CD4-positive, CD25-positive, alpha-beta regulatory T cell (primary cell): ENCODE measurements around the gene HORMAD2. TPM values are rescaled to one million over a fixed set of nuclear protein-coding genes. Genes with fewer than 3 reads are reported as not detected.
"Not testable (repeated sequence)": the region's sequence is repeated elsewhere in the genome, so short reads cannot be mapped to it uniquely, and the experiment has no call there.

Experiments used
- ATAC-seq, 2 donors: fragments of 150-1000 bp; cut with Tn5 transposase; one replicate each; pipeline ENCODE4 v1.10.0; 2021; ENCODE audit warnings: low read depth in 2 of 2, moderate number of reproducible peaks in 2 of 2, moderate library complexity in 1 of 2
- DNase-seq, 3 donors: peaks; one replicate each; pipeline versions ENCODE4 v3.0.0 to v3.0.0-alpha.2; 2012 to 2022; ENCODE audit warnings: mixed read lengths in 1 of 3
- H3K27ac ChIP-seq: one replicate; pipeline ENCODE4 v1.7.0; 2013; ENCODE audit warnings: mild to moderate bottlenecking, low read length; ENCODE audit not compliant: insufficient read depth, poor library complexity, severe bottlenecking
- H3K27me3 ChIP-seq: one replicate; pipeline ENCODE4 v1.7.0; 2013; ENCODE audit warnings: low read length; ENCODE audit not compliant: control insufficient read depth, insufficient read depth
- H3K36me3 ChIP-seq: one replicate; pipeline ENCODE4 v1.7.0; 2013; ENCODE audit warnings: mild to moderate bottlenecking, low read length, moderate library complexity; ENCODE audit not compliant: control insufficient read depth, insufficient read depth
- H3K4me1 ChIP-seq: 2 replicates; pipeline ENCODE4 v1.7.0; 2013; ENCODE audit warnings: mild to moderate bottlenecking, low read length; ENCODE audit not compliant: insufficient read depth, control insufficient read depth, poor library complexity, severe bottlenecking
- H3K4me3 ChIP-seq: one replicate; pipeline ENCODE4 v1.7.0; 2013; ENCODE audit warnings: low read depth, mild to moderate bottlenecking, low read length, moderate library complexity
- H3K9me3 ChIP-seq, 2 experiments: 1 replicate in 1 of 2; 2 replicates in 1 of 2; pipeline ENCODE4 v1.7.0; 2013; ENCODE audit warnings: low read length in 2 of 2, mild to moderate bottlenecking in 1 of 2, moderate library complexity in 1 of 2; ENCODE audit not compliant: control insufficient read depth in 2 of 2
- H3K27ac Mint-ChIP-seq, 3 donors: one replicate each; pipeline ENCODE4 v1.8.0; 2020 to 2022; ENCODE audit warnings: mild to moderate bottlenecking in 3 of 3, mixed read lengths in 3 of 3, moderate library complexity in 2 of 3
- H3K27me3 Mint-ChIP-seq: one replicate; pipeline ENCODE4 v1.8.0; 2022; ENCODE audit warnings: mild to moderate bottlenecking, mixed read lengths
- H3K36me3 Mint-ChIP-seq: one replicate; pipeline ENCODE4 v1.8.0; 2020; ENCODE audit warnings: mixed read lengths
- H3K4me1 Mint-ChIP-seq, 4 donors: one replicate each; pipeline ENCODE4 v1.8.0; 2020 to 2022; ENCODE audit warnings: mixed read lengths in 4 of 4, mild to moderate bottlenecking in 1 of 4
- H3K4me3 Mint-ChIP-seq, 4 donors: one replicate each; pipeline ENCODE4 v1.8.0; 2020 to 2022; ENCODE audit warnings: mild to moderate bottlenecking in 4 of 4, mixed read lengths in 4 of 4, moderate library complexity in 3 of 4
- H3K9me3 Mint-ChIP-seq, 7 donors: one replicate each; pipeline ENCODE4 v1.8.0; 2020 to 2022; ENCODE audit warnings: mixed read lengths in 7 of 7, mild to moderate bottlenecking in 3 of 7, moderate library complexity in 2 of 7
- polyA plus RNA-seq, 4 donors: library from polyadenylated mRNA; unstranded; fragments of 300-500 nt; fragmentation: Illumina TruSeq; gene quantifications; one replicate each; pipeline ENCODE4 v1.2.3, GENCODE V29; 2021
- total RNA-seq: library from RNA; stranded (reverse); gene quantifications from one replicate; pipeline ENCODE4 v1.2.3, GENCODE V29; 2022

Gene HORMAD2
- total and polyA plus RNA-seq, 5 donors from 2014 or later: not detected

DNA sequence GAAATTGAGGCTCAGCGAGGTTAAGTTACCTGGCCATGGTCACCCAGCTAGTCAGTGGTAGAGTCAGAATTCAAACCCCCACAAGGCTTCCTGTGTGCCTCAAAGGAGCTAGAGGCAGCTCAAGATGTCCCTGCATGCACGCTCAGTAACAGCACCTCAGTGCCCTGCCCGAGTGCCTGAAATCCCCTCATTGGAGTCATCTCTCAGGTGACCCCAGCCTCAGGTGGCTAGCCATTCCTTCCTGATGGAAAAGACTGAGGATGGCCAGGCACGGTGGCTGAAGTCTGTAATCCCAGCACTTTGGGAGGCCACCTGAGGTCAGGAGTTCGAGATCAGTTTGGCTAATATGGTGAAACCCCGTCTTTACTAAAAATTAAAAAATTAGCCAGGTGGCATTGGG, 129.4 kb downstream of the HORMAD2 start:
- ATAC-seq: no peak
- no peak overlapping the region for H3K4me3 ChIP-seq
- Mint-ChIP-seq H3K36me3 (no peaks in the 10 kb centered on the region), H3K4me1 (peaks cover 0 to 13% (median 4%) of the 10 kb centered on the region in 4 donors), H3K27me3 (peaks cover 8% of the 10 kb centered on the region), H3K4me3 (no peak overlapping the region), H3K9me3 (no peaks in the 10 kb centered on the region), H3K27ac (no peak overlapping the region)
- no peak for DNase-seq
- H3K4me1 ChIP-seq: no peaks in the 10 kb centered on the region
- no peaks in the 10 kb centered on the region for H3K27me3 ChIP-seq
- H3K9me3 ChIP-seq: no peaks in the 10 kb centered on the region
- H3K36me3 ChIP-seq: no peaks in the 10 kb centered on the region
- no peak overlapping the region for H3K27ac ChIP-seq

DNA sequence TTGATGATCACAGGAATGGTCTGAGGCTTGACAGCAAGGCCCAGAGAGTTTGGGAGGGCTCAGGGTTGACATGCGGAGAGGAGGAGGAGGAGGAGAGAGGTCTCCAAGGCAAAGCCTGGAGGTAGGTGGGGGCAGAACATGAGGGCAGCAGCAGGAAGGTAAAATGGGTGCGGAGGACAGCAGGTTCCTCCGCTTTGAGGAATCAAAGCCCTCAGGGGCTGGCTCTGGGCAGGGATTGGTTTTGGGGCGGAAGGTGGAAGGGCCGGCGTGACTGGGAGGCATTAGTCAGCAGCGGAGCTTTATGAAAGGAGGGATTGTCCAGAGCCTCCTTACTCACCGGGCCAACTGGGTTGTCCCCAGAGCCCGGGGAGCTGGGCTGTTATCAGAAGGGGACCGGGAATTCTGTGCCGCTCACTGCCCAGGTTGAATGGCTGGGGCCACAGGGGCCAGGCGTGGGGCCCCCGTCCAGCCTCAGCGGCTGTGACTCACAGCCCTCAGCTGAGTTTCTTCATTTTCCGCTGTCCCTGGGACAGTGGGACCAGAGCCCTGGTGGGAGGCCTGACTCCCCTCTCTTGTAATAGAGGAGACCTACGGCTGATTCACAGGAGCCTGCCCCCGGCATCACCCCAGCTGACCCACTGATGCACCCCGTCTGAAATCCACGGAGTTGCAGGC, 130.1 kb downstream of the HORMAD2 start:
- Mint-ChIP-seq H3K4me3 (no peak overlapping the region), H3K27ac (no peak overlapping the region), H3K9me3 (no peaks in the 10 kb centered on the region), H3K36me3 (no peaks in the 10 kb centered on the region), H3K4me1 (peaks cover 0 to 18% (median 4%) of the 10 kb centered on the region in 4 donors), H3K27me3 (peaks cover 8% of the 10 kb centered on the region)
- no peak overlapping the region for H3K27ac ChIP-seq
- H3K9me3 ChIP-seq: no peaks in the 10 kb centered on the region
- no peaks in the 10 kb centered on the region for H3K36me3 ChIP-seq
- ATAC-seq (no peak), DNase-seq (no peak)
- no peak overlapping the region for H3K4me3 ChIP-seq
- H3K4me1 ChIP-seq: no peaks in the 10 kb centered on the region
- no peaks in the 10 kb centered on the region for H3K27me3 ChIP-seq

DNA sequence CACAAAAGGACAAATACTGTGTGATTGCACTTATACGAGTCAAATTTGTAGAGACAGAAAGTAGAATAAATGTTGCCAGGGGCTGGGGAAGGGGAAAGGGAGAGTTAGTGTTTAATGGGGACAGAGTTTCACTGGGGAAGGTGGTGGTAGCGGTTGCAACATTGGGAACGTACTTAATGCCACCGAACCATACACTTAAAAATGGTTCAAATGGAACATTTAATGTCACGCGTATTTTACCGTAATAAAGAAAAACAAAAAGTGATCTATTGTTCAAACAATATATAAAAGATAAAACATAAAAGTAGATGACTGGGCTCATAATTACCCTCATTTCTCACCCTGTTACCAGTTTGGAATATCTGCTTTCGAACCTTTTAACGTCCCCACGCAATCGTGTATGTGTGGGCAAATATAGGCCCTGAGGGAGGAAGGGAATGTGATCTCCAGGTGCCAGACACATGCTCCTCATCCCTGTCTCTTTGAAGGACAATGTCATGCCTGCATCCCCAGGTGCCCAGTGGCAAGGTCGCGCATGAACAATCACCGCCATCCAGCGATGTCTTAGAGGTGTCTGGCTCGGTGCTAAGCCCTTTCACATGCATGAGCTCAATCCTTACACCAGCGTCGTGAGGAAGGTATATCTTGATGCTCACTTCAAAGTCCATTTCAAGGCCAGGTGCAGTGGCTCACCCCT, 131.0 kb downstream of the HORMAD2 start:
- no peak overlapping the region for H3K4me3 Mint-ChIP-seq
- H3K27ac Mint-ChIP-seq: no peak overlapping the region
- no peaks in the 10 kb centered on the region for H3K9me3 ChIP-seq
- DNase-seq: no peak
- no peak overlapping the region for H3K27ac ChIP-seq
- no peak overlapping the region for H3K4me3 ChIP-seq
- H3K4me1 Mint-ChIP-seq: peaks cover 0 to 23% (median 4%) of the 10 kb centered on the region in 4 donors
- peaks cover 8% of the 10 kb centered on the region for H3K27me3 Mint-ChIP-seq
- ATAC-seq: no peak
- H3K27me3 ChIP-seq: no peaks in the 10 kb centered on the region
- H3K36me3 ChIP-seq: no peaks in the 10 kb centered on the region
- H3K36me3 Mint-ChIP-seq: no peaks in the 10 kb centered on the region
- H3K4me1 ChIP-seq: no peaks in the 10 kb centered on the region
- H3K9me3 Mint-ChIP-seq: no peaks in the 10 kb centered on the region

DNA sequence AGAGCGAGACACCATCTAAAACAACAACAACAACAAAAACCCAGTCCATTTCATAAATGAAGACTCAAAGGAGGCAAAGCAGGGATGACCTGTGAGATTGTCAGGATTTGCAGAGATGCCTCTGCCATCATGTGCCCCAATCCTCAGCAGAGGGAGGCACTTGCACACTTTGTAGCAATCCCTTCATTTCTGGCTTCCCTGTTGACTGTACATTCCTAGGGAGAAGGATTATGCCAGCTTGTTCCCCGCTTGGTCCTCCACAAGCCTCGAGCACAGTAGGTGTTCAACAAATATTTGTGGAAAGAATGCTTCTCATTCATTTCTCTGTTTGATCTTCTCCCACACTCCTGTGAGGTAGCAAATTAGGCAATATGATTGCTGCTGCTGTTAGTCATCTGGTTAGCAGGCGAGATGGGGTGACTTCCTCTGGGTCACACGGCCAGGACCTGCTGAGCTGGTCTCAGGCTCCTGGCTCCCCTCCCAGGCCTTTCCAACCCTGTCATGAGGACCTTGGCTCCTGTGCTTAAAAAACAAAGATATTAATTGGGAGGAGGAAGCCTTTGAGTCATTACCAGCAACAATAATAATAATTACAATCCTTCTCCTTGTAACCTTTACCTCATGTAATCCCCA, 132.2 kb downstream of the HORMAD2 start:
- no peaks in the 10 kb centered on the region for H3K9me3 Mint-ChIP-seq
- peaks cover 0 to 23% (median 4%) of the 10 kb centered on the region in 4 donors for H3K4me1 Mint-ChIP-seq
- Histone ChIP-seq H3K4me1 (no peaks in the 10 kb centered on the region), H3K9me3 (no peaks in the 10 kb centered on the region), H3K27ac (no peak overlapping the region), H3K4me3 (no peak overlapping the region), H3K36me3 (no peaks in the 10 kb centered on the region), H3K27me3 (no peaks in the 10 kb centered on the region)
- ATAC-seq (no peak), DNase-seq (no peak)
- H3K4me3 Mint-ChIP-seq: no peak overlapping the region
- peaks cover 8% of the 10 kb centered on the region for H3K27me3 Mint-ChIP-seq
- H3K36me3 Mint-ChIP-seq: no peaks in the 10 kb centered on the region
- peak overlapping the region in 2 of 3 donors; percentile 44 to 85 for H3K27ac Mint-ChIP-seq

DNA sequence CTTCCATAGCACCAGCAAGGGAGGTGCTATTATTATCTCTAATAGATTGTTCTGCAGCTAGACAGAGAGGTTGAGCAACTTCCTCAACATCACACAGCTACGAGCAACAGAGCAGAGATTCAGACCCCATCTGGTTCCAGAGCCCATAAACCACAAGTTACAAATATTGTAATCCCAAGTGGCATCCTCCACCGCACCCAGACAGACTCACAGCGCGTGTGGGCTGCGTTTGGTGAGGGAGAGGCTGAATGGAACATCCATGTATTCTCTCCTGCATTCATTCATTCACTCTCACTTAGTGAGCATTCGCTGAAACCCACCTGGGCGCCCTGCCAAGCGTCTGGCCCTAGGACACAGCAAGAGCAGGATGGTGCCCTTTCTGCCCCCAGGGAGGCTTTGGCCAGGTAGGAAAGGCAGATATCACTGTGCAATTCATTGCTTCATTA, 132.8 kb downstream of the HORMAD2 start:
- H3K4me1 Mint-ChIP-seq: peaks cover 0 to 21% (median 4%) of the 10 kb centered on the region in 4 donors
- ATAC-seq (no peak), DNase-seq (no peak)
- H3K4me3 Mint-ChIP-seq: no peak overlapping the region
- no peak overlapping the region for H3K4me3 ChIP-seq
- H3K27me3 ChIP-seq: no peaks in the 10 kb centered on the region
- no peaks in the 10 kb centered on the region for H3K4me1 ChIP-seq
- no peaks in the 10 kb centered on the region for H3K36me3 Mint-ChIP-seq
- no peaks in the 10 kb centered on the region for H3K36me3 ChIP-seq
- H3K27ac Mint-ChIP-seq: peak overlapping the region in 2 of 3 donors; percentile 44 to 85
- H3K9me3 Mint-ChIP-seq: no peaks in the 10 kb centered on the region
- peaks cover 8% of the 10 kb centered on the region for H3K27me3 Mint-ChIP-seq
- no peaks in the 10 kb centered on the region for H3K9me3 ChIP-seq
- no peak overlapping the region for H3K27ac ChIP-seq

DNA sequence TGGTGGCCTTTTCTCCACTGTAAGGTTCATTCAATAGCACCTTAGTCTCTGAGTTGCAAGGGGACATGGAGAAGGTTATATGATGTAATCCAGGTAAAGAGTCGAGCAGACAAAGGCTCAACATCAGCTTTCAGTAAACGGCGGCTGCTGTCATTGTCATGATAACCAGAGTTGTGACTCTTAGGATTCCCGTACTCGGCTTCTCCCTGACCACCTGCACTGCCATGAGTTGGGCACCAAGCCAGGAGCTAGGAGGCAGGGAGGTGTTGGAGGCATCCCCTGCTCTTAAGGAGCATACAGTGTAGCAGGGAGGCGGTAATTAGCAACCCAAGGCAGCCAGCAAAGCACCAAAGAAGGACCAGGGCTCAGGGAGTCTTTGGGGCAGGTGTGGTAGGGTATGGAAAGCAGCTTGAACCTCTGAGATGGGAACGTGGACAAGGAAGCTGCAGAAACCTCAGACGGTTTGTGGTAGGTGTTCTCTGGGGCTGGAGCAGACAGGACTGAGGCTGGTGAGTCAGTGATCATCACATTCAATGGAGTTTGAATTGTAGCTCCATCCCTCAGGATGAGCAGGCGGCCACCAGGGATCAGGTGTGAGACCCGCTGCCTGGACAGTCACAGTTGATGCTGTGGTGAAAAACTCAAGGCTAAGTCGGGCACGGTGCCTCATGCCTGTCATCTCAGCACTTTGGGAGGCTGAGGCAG, 134.6 kb downstream of the HORMAD2 start:
- DNase-seq (no peak), ATAC-seq (no peak)
- Mint-ChIP-seq H3K27me3 (peaks cover 8% of the 10 kb centered on the region), H3K4me1 (peaks cover 2 to 21% (median 8%) of the 10 kb centered on the region in 4 donors), H3K36me3 (no peaks in the 10 kb centered on the region), H3K27ac (peak overlapping the region in 1 of 3 donors; percentile 93), H3K9me3 (no peaks in the 10 kb centered on the region), H3K4me3 (peak overlapping the region in 1 of 4 donors; percentile 18)
- H3K27me3 ChIP-seq: no peaks in the 10 kb centered on the region
- H3K4me1 ChIP-seq: peaks cover 9% of the 10 kb centered on the region
- no peak overlapping the region for H3K4me3 ChIP-seq
- H3K36me3 ChIP-seq: no peaks in the 10 kb centered on the region
- no peak overlapping the region for H3K27ac ChIP-seq
- no peaks in the 10 kb centered on the region for H3K9me3 ChIP-seq

DNA sequence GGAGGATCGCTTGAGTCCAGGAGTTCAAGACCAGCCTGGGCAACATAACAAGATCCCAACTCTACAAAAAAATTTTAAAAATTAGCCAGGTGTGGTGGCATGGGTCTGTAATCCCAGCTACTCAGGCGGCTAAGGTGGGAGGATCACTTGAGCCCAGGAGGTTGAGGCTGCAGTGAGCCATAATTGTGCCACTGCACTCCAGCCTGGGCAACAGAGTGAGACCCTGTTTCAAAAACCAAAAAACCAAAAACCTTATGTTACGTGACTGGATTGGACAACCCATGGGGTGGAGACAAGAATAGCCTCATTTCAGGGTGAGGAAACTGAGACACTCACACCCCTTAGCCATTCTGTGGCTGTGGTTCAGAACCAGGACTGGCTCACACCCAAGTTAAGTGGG, 136.0 kb downstream of the HORMAD2 start:
- H3K4me3 ChIP-seq, H3K9me3 ChIP-seq, H3K36me3 ChIP-seq, ATAC-seq, H3K4me3 Mint-ChIP-seq, H3K27ac ChIP-seq, DNase-seq, H3K9me3 Mint-ChIP-seq, H3K27me3 ChIP-seq, H3K27me3 Mint-ChIP-seq, H3K36me3 Mint-ChIP-seq: not testable (repeated sequence)
- Mint-ChIP-seq H3K4me1 (peaks cover 8 to 35% (median 19%) of the 10 kb centered on the region in 4 donors), H3K27ac (peak overlapping the region in 1 of 3 donors; percentile 11)
- peaks cover 23% of the 10 kb centered on the region for H3K4me1 ChIP-seq
